GM19025 (cell line): Measurements from ENCODE around the gene MAPRE3.
"Not testable (repeated sequence)": the region's sequence is repeated elsewhere in the genome, so short reads cannot be mapped to it uniquely, and the experiment has no call there.

ENCODE experiments used
- ATAC-seq: cut with Tn5 transposase; IDR thresholded peaks from one replicate; pipeline ENCODE4 v1.9.1; 2021; ENCODE audit warnings: mild to moderate bottlenecking, low read depth, moderate library complexity; ENCODE audit not compliant: unreplicated experiment

The MAPRE3 gene

GRCh38 chr2:26970244-26970927, at the start of gene MAPRE3:
Gene MAPRE3, plus strand, starts transcription at chr2:26970637. Its CDS starts 51,582 bp downstream, at chr2:27022219.
- ATAC-seq: peak; percentile 89

- no peak for ATAC-seq
Observed at GRCh38 chr2:26921323-26921722, 49.1 kb upstream of the MAPRE3 start.

- ATAC-seq: no peak
Observed at GRCh38 chr2:26922405-26923188, 47.8 kb upstream of the MAPRE3 start.

- not testable (repeated sequence) for ATAC-seq
Observed at GRCh38 chr2:26923189-26923466, 47.3 kb upstream of the MAPRE3 start.

GRCh38 chr2:26924731-26925099, 45.7 kb upstream of the MAPRE3 start:
- ATAC-seq: no peak

- ATAC-seq: no peak
Observed at GRCh38 chr2:26925100-26925791, 45.2 kb upstream of the MAPRE3 start.

GRCh38 chr2:26927221-26927620, 43.2 kb upstream of the MAPRE3 start:
- ATAC-seq: no peak

GRCh38 chr2:26932974-26933373, 37.5 kb upstream of the MAPRE3 start:
- ATAC-seq: no peak

GRCh38 chr2:26933431-26934334, 36.8 kb upstream of the MAPRE3 start:
- no peak for ATAC-seq

GRCh38 chr2:26934335-26934724, 36.1 kb upstream of the MAPRE3 start:
- no peak for ATAC-seq

- no peak for ATAC-seq
Observed at GRCh38 chr2:26934985-26935384, 35.5 kb upstream of the MAPRE3 start.

GRCh38 chr2:26936855-26937254, 33.6 kb upstream of the MAPRE3 start:
- ATAC-seq: no peak

GRCh38 chr2:26938399-26939118, 31.9 kb upstream of the MAPRE3 start:
- no peak for ATAC-seq

GRCh38 chr2:26940001-26940400, 30.4 kb upstream of the MAPRE3 start:
- ATAC-seq: no peak

GRCh38 chr2:26941486-26941885, 29.0 kb upstream of the MAPRE3 start:
- ATAC-seq: no peak

- ATAC-seq: no peak
Observed at GRCh38 chr2:26942543-26943295, 27.7 kb upstream of the MAPRE3 start.

- no peak for ATAC-seq
Observed at GRCh38 chr2:26945991-26946750, 24.3 kb upstream of the MAPRE3 start.
